ENCODE data around the gene D2HGDH.
"Not testable (repeated sequence)": the region's sequence is repeated elsewhere in the genome, so short reads cannot be mapped to it uniquely, and the experiment has no call there.

The D2HGDH gene

GRCh38 chr2:241771286-241772062, 37.0 kb downstream of the D2HGDH start:
- no peak for DNase-seq

- no peak for DNase-seq
These were observed 37.7 kb downstream of the D2HGDH start for GRCh38 chr2:241772063-241772499.

GRCh38 chr2:241773511-241774418, 39.3 kb downstream of the D2HGDH start:
- no peak for DNase-seq

- DNase-seq, result no peak
These were observed 40.2 kb downstream of the D2HGDH start for GRCh38 chr2:241774419-241775222.

GRCh38 chr2:241775223-241776177, 41.1 kb downstream of the D2HGDH start:
- DNase-seq, result no peak

GRCh38 chr2:241776336-241777169, 42.1 kb downstream of the D2HGDH start, which contains the start of gene GAL3ST2:
TSS of gene GAL3ST2 (plus strand) at chr2:241776822. CDS start at chr2:241776956, 134 bp downstream.
- peak in 1 of 2 experiments; percentile 57 for DNase-seq

GRCh38 chr2:241777170-241777685, 42.8 kb downstream of the D2HGDH start:
- no peak for DNase-seq

GRCh38 chr2:241777686-241778627, 43.5 kb downstream of the D2HGDH start:
- DNase-seq, result no peak

- DNase-seq, result no peak
These were observed 46.6 kb downstream of the D2HGDH start for GRCh38 chr2:241780939-241781569.

- DNase-seq, result not testable (repeated sequence)
These were observed 47.6 kb downstream of the D2HGDH start for GRCh38 chr2:241782053-241782452.

- no peak for DNase-seq
These were observed 53.7 kb downstream of the D2HGDH start for GRCh38 chr2:241788135-241788534.

- DNase-seq, result no peak
These were observed 54.1 kb downstream of the D2HGDH start for GRCh38 chr2:241788572-241788971.

- DNase-seq, result not testable (repeated sequence)
These were observed 57.0 kb downstream of the D2HGDH start for GRCh38 chr2:241791385-241791784.

GRCh38 chr2:241793385-241793784, 59.0 kb downstream of the D2HGDH start:
- DNase-seq, result no peak

GRCh38 chr2:241794250-241794823, 59.9 kb downstream of the D2HGDH start:
- DNase-seq, result no peak

GRCh38 chr2:241795021-241795999, 60.9 kb downstream of the D2HGDH start:
- no peak for DNase-seq

GRCh38 chr2:241796209-241796608, 61.8 kb downstream of the D2HGDH start:
- DNase-seq, result no peak

Measured in NCI-H526 (cell line).